HG03469 (cell line): ENCODE data around the gene DDX17.
A peak's percentile ranks its signal among the peaks of the same experiment; 100 is the strongest.

Experiments used
- ATAC-seq: cut with Tn5 transposase; IDR thresholded peaks from one replicate; pipeline ENCODE4 v1.9.1; 2021; ENCODE audit warnings: mild to moderate bottlenecking, moderate library complexity, moderate number of reproducible peaks; ENCODE audit not compliant: unreplicated experiment

DDX17 gene

DNA sequence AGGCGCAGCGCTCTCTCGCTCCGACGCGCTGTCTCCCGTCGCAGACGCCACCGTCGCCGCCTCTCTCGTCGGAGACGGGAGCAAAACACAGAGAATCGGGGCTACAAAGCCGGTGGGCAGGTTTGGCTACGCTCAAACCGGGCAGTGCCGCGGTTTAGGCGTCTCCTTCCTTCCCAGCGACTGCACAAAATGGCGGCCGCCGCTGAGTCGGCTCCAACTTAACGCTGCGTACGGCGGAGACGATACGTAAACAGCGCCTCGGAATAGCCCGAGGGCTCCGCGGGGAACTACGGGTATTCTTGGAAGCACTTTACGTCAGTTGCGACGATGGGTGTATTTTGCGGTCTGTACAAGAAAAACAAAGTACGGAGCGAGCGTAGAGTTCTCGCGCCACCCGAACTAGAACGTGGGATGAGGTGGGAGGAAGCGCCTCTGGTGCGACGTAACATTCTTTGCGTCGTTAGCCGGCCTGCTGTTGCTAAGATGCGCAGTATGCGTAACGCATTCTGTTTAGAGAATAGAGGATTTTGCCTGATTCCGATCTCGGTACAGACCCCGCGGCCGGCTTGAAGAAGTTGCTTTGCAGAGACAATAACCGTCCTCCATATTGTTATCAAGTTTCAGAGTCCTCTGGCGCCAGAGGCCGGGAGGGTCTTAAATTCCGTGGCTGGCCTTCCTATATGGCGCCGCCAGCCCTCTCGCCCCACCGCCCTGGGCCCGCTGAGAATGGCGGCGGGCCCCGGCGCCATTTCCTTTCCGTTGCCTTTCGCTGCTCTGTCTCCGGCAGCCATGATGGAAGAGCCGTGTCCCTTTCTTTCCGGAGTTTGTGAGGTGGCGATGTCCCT lies at the start of gene DDX17:
Gene DDX17, minus strand, starts transcription at position 194 of the 845 bp plus-strand sequence.
- peak; percentile 67 for ATAC-seq

DNA sequence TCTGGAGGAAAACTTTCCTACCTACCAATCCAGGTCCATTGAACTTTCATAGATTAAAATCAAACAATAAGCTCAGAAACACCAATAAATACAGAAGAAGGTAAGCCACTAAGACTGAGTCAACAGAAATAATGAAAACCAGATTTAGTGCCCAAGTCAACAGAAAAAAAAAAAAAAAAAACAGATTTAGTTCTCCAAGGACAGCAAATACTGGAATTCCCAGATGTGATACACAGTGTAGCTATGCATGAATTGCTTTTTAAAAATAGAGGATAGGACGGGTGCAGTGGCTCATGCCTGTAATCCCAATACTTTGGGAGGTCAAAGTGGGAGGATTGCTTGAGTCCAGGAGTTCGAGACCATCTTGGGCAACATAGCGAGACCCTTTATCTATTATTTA lies 48.2 kb upstream of the DDX17 start:
- ATAC-seq = no peak

DNA sequence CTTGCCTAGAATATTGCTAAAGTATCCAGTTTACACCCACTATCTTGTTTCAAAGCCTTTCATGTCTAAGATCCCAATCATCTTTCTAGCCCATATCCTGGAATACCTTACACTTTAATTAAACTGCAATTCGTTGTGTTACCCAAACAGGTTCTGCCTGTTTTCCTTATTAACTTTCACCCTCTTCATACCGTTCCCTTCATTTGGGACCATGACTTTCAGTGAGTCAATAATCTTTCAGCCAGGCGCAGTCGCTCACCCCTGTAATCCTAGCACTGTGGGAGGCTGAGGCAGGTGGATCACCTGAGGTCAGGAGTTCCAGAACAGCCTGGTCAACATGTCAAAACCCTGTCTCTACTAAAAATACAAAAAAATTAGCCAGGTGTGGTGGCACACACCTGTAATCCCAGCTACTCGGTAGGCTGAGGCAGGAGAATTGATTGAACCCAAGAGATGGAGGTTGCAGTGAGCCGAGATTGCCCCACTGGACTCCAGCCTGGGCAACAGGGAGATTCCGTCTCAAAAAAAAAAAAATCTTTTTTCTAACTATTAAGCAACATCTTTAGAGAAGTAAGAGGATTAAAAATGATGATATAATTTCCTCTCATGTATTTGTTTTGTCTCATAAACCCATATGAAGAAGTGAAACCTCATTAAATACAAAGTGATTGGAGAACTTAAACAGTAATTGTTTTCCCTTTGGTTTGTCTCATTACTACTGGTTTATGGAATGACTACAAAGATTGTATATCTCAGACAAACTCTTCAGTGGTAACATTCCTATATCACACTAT lies 43.2 kb upstream of the DDX17 start:
- no peak for ATAC-seq

DNA sequence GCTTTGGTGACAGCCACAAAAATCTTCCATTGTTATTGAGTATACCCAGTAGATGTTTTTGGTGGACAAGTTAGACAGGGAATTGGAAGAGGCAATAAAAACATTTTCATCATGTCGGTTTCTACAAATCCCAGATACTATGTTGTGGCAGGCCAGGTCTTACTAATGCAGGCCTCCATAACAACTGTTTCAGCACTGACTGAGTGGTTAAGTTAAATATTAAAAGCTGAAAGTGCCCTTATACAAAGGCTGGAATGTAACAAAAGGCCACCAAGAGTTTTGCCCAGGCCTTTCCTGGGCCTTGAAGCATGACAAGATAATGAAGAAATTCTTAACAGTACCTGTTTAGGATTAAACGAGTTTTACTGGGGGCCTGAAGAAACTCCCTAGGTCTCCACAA lies 34.6 kb upstream of the DDX17 start:
- ATAC-seq = no peak

DNA sequence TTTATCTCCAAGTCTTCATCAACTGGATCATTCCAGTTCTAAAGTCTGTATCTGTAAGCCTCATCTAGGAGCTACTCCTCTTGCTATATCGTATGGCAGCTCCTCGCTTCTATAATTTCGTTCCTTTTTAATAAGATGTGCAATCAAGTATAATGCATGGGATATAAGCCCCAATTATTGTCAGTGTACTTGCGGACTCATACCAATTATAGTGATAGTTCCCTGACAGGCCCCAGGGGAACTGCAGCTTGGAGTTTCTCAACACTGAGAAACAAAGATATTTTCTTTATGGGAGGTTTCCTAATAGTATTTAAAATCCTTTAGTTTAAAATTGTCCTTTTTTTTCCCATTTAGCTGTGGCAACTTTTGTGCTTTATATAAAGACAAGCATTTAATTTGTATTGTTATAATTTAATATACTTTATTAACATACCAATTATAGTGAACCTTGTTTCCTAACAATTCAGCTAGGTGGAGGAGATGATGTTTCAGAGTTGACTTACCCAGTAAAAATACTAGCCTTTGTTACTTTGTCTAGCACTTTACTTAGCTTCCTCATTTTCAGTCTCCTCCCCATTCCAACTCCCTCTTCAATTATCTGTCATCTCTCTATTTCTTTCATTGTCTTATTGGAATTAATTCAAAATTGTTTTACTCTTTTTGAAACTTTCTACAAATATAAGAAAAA lies 25.3 kb upstream of the DDX17 start:
- ATAC-seq = no peak

DNA sequence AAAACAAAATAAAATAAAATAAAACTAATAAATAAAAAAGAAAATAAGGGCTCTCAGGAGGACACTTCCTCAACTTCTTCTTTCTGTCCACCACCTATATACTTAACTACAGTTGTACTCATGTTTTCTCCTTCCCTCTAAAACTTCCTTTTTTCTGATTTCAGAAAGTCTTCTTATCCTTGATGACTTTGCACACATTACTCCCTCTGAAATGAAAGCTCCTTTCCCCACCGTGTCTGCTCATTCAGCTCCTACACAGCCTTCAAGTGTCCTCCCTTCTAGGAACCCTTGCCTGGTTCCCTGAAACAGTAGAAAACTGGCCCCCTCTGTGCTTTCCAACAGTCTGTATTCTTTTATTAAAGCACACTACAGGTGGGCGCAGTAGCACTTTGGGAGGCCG lies 18.3 kb upstream of the DDX17 start:
- ATAC-seq = no peak

DNA sequence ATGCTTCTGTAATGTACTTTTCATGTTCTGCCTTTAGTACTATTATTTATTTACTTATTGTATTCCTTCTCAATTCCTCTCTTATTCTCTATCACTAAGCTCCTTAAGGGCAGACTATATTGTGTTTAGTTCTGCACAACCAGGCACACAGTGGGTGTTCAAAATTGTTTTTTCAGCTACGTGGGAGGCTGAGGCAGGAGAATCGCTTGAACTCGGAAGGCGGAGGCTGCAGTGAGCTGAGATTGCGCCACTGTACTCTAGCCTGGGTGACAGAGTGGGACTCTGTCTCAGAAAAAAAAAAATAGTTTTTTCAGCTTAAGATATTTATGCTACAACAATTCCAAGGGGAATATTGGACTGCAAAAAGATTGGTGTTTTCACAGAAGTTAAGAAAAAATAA lies 17.4 kb upstream of the DDX17 start:
- ATAC-seq = no peak

DNA sequence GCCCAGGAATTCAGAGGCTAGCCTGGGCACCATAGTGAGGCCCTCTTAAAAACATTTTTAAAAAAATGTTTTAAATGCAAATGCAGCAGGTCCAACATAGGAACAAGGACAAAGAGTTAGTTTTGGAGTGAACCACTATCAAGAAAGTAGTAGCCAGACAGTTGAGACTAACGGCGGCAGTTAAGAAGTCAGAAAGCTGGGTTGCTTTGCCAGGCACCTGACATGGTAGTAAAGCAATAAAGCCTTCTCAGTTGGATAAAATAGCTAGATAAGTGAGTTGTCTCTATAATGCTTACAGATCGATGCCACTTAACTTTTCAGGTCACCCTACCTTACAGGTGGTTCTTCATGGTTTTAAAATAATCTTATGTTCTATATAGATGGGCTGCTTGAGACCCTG lies 16.9 kb upstream of the DDX17 start:
- no peak for ATAC-seq

DNA sequence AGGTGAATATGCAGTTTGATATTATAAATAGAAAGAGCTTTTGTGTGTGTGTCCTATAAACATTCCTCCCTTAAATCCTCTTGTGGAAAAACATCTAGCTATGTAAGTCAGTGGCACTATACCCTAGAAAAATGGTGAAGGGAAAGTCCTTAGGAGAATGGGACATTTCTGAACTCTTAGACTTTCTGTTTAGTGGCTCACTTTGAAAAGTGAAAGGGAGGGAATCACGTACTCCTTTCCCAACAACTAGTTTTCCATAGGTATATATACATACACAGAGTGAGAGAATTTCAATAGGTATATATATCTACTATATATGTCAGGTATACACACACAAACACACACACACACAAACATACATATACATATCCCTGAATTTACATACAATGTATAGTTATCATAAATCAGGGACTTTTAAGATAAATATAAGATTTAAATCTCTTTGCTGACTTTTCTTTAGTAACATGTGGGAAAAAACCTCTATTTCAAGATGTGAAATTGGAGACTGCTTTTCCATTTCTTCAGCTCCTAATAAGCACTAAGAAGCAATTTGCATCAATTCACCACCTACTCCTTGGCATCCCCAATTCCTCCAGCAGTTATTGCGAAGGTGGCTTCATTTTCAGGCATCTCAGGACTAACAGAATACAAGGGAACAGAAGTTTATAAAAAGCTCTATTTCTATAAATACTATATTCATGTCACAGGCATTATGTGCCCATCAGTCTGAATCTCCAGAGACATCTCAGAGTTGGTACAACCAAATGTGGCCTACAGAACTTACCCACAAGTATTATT lies 13.5 kb upstream of the DDX17 start:
- ATAC-seq = no peak

DNA sequence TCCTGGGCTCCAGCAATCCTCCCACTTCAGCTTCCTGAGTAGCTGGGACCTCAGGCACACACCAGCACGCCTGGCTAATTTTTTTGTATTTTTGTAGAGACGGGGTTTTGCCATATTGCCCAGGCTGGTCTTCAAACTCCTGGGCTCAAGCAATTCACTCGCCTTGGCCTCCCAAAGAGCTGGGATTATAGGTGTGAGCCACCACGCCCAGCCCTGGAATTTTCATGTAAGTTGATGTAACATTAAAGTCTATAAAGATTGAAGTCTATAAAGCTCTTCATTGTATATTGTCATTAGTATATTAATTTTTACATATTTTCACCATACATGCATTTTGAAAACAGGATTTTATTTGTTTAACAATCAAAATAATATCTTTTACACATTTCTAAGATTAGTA lies 12.5 kb upstream of the DDX17 start:
- no peak for ATAC-seq

DNA sequence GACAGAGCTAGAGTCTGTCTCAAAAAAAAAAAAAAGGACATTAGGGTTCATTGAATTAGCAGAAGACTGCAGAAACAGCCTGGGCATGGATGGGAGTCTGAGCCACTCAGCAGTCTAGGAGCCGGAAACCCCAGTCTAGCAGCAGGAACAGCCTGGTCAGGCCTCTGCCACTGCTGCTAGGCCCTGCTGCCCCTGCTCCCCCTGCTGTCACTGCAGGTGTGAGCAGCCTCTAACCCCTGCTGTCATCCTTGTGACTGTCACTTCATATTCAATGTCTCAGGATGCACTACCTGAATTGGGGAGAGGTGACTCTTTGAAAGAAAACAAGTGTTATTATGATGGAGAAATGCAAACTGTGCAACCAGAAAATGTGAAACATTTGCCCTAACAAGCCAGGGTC lies 7.0 kb upstream of the DDX17 start:
- ATAC-seq = no peak

DNA sequence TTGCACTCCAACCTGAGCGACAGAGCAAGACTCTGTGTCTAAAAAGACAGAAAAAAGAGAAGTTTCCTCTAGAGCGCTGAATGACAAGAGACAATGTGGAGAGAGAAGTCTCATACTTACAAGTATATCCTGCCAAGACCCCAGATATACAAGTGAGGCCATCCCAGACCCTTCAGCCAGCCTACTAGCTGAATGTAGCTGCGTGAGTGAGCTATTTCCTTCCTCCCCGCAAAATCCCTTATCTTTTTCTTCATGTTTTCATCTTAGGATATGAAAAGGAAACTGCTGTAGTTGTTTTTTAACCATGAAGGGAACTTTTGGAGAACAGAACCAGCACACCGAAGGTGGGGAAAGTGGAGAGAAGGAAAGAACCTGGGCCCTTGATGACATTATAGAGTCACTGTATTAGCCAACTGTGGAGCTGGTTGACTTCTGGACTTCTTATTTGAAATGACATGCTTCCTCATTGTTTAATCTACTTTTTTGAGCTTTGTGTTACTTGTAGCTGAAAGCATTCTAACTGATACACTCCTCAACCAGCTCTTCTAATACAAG lies 4.4 kb upstream of the DDX17 start:
- ATAC-seq = no peak

DNA sequence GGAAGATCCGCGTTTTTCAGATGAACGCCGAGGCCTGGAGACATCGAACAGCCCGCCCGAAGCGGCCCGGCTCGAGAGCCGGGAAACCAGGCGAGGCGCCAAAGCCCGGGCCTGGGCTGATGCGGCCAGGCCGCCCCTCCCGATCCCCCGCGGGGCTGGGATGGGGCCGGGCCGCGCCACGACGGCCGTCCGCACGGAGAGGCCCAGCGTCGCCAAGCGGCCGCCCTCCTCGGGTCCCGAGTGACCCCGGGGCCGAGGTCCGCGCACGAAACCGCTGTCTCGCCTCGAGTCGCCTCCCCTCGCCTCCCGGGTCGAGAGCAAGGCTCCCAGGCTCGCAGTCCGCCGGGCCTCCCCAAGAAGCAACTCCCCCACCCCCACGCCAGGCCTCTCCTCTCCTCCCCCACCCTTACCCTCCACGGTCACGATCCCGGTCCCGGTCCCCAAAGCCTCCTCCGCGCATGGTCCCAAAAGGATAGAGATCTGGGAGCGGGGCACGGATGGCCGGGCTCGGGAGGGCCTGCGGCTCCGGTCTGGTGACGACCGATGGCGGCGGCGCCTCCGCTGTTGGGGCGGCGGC lies 482 bp downstream of the DDX17 start:
- ATAC-seq = no peak

DNA sequence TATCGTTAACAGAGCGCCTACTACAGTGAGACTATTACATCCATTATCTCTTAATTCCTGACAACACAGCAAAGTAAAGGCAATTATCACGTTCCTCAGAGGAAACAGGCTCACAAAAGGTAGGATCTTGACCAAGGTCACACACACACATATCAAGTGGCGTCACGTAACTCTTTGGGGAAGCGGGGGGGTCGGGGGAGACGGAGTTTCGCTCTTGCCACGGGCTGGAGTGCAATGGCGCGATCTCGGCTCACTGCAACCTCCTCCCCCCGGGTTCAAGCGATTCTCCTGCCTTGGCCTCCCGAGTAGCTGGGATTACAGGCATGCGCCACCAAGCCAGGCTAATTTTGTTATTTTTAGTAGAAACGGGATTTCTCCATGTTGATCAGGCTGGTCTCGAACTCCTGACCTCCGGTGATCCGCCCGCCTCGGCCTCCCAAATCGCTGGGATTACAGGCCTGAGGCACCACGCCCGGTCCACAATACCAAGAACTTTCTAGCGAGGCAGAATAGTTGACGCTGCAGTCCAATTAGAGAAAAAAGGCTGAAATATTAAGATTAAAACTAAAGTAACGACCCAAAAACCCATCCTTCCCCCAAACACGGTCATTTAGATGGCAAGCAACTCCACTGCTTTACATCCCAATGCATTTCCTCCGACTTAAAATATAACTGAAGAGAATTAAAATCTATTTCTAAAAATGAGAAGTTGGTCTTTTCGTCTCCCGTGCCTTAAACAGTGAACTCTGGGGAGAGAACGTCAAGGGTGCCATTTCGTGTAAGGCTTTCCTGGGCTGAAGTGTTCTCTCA lies 1.2 kb downstream of the DDX17 start:
- no peak for ATAC-seq

DNA sequence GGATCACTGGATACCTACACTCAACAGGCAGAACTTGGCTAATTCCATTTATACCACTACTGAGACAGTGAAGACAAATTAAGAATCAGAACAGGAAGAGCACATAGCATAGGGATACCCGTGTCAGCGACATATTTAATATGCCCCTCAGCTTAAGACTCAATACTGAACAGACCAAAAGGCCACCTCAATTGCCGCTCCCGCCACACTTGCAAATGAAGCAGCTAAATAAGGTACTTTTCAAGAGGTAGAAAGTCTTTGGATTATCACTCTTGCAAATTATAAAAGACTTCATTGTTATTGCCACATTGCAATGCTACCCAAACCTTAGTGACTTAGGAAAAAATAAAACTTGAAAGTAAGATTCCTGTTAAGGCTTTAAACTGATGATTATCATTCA lies 3.1 kb downstream of the DDX17 start:
- ATAC-seq = no peak

DNA sequence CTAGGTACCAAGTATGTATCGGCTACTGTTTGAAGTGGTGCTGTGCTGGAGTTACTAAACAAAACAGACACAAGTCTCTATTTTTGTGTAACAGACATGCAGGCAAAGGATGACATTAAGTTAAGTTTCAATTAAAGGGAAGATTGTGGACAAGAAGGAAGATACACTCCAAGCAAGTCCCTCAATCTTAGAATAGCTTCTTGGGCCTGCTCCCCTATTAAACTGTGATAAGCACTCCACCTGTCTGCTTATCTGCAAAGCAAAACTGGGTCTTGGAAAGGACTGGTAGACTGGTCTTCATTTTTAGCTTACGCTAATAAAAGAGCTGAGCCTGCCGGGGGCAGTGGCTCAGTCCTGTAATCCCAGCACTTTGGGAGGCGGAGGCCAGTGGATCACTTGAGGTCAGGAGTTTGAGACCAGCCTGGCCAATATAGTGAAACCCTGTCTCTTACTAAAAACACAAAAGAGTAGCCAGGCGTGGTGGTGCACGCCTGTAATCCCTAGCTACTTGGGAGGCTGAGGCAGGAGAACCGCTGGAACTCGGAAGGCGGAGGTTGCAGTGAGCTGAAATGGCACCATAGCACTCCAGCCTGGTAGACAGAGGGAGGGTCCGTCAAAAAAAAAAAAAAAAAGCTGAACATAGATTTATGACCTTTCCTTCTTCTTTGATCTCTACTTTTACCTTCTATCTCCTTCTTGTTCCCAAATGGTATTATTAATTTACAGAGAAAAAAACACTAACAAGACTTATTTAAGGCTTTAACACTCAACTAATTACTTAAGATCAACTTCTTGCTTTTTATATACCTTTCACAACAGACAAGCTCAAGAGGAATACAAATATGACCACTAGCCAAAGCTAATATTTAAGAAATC lies 4.1 kb downstream of the DDX17 start:
- no peak for ATAC-seq

DNA sequence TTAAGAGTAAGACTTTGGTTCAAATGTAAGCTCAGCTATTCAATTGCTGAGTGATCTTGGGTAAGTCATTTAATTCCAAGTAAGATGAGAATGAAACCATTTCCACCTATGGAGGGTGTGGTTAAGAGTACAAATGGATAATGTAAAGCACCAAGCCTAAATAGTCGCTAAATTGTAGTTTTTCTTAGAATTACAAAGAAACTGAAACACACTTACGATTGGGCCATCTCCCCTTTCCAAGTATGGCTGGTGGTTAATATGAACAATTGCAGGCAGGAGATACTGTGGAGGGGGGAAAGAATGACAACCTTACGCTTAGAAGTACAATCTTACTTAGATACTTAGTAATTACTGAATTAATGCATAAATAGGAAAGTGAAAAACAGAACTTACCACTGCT lies 8.2 kb downstream of the DDX17 start:
- ATAC-seq = no peak

DNA sequence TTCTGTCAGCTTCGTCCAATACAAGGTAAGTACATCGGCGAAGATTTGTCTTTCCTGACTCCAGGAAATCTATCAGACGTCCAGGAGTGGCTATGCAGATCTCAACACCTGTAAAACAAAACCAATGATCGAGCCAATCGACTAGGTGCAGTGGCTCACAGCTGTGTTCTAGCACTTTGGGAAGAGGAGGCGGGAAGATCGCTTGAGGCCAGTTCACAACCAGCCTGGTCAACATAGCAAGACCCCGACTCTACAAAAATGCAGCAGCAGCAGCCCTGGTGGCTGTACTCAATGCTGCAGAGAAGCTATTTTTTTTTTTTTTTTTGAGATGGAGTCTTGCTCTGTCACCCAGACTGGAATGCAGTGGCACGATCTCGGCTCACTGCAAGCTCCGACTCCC lies 11.2 kb downstream of the DDX17 start:
- ATAC-seq = no peak
